ENCODE results near the gene IQGAP2.

- TF ChIP-seq YY1 (IDR thresholded peaks at IDR 0.05; ENCODE audit: insufficient read depth, insufficient read length), result no peak
- no peak for TF ChIP-seq ZNF274 (IDR thresholded peaks at IDR 0.05; ENCODE audit: low read depth, low read length)
- no peak for TF ChIP-seq SUZ12 (IDR thresholded peaks at IDR 0.05; ENCODE audit: extremely low read depth, insufficient read depth, insufficient read length)
Measured at GRCh38 chr5:76471406-76471805, 68.3 kb downstream of the IQGAP2 start.
